Fibroblast of pulmonary artery (primary cell): Measurements from ENCODE around the gene B3GALT4.

Source experiments
- DNase-seq: peaks from one replicate; pipeline ENCODE4 v3.0.0-alpha.2; 2010; ENCODE audit warnings: low read depth
- H3K4me3 ChIP-seq: replicated peaks from 2 replicates; pipeline ENCODE4 v1.5.1; 2011; ENCODE audit warnings: low read depth, mild to moderate bottlenecking, control low read depth, low read length, moderate library complexity
- CTCF ChIP-seq: IDR thresholded peaks from 2 replicates; pipeline ENCODE4 v1.5.1; 2011; ENCODE audit warnings: mild to moderate bottlenecking, control low read depth, low read length, inconsistent platforms; ENCODE audit errors: missing control alignments

B3GALT4 gene

GRCh38 chr6:33286946-33287914, 10.3 kb downstream of the B3GALT4 start:
- no peak overlapping the region for H3K4me3 ChIP-seq
- DNase-seq = no peak
- no peak for TF ChIP-seq CTCF

- H3K4me3 ChIP-seq = peak overlapping the region; percentile 80
- TF ChIP-seq CTCF = no peak
- DNase-seq = no peak
Observed at GRCh38 chr6:33288141-33288920, 11.4 kb downstream of the B3GALT4 start.

- H3K4me3 ChIP-seq = peak within 1 kb of the TSS; percentile 80
- TF ChIP-seq CTCF = no peak
- peak; percentile 90 for DNase-seq
Observed at GRCh38 chr6:33288921-33289783, 12.2 kb downstream of the B3GALT4 start, which contains the start of the genes PFDN6 and WDR46. Gene PFDN6 (plus strand): TSS chr6:33289601. CDS start chr6:33289857, 256 bp downstream. Gene WDR46 (minus strand): TSS chr6:33289239. CDS start chr6:33289170, 69 bp downstream.

- peak overlapping the region; percentile 80 for H3K4me3 ChIP-seq
- no peak for TF ChIP-seq CTCF
- no peak for DNase-seq
Observed at GRCh38 chr6:33289784-33290315, 12.9 kb downstream of the B3GALT4 start.

- DNase-seq = no peak
- TF ChIP-seq CTCF = no peak
- peak overlapping the region; percentile 80 for H3K4me3 ChIP-seq
Observed at GRCh38 chr6:33290459-33290858, 13.5 kb downstream of the B3GALT4 start.

- H3K4me3 ChIP-seq = no peak overlapping the region
- no peak for DNase-seq
- TF ChIP-seq CTCF = no peak
Observed at GRCh38 chr6:33292996-33293682, 16.2 kb downstream of the B3GALT4 start.
